Measurements from ENCODE around the gene MRPL55. TPM values are rescaled to one million over a fixed set of nuclear protein-coding genes. Genes with fewer than 3 reads are reported as not detected.

The MRPL55 gene
- total and polyA plus RNA-seq, 2 experiments from 2014 or later, result 92.4 to 172 TPM

GRCh38 chr1:228064741-228065542, 44.2 kb downstream of the MRPL55 start:
- Histone ChIP-seq H3K4me1 (ENCODE audit: insufficient read depth) (peaks cover 5% of the 10 kb centered on the region; the same call in 1 of the 2 replicates), H3K27me3 (ENCODE audit: insufficient read depth) (peaks cover 97% of the 10 kb centered on the region), H3K36me3 (ENCODE audit: insufficient read depth) (no peaks in the 10 kb centered on the region), H4K20me1 (replicated peaks; ENCODE audit: insufficient read depth) (no peaks in the 10 kb centered on the region), H3K4me3 (no peak overlapping the region), H3K4me2 (no peak overlapping the region), H2AFZ (no peak overlapping the region), H3K9me2 (ENCODE audit: insufficient read depth) (no peaks in the 10 kb centered on the region), H3K27ac (ENCODE audit: low read depth) (no peak overlapping the region), H3F3A (replicated peaks; ENCODE audit: low read depth) (no peaks in the 10 kb centered on the region), H3K79me2 (replicated peaks; ENCODE audit: insufficient read depth) (no peaks in the 10 kb centered on the region)
- Mint-ChIP-seq H3K4me3 (no peak overlapping the region), H3K4me1 (peaks cover 5% of the 10 kb centered on the region), H3K27ac (no peak overlapping the region), H3K36me3 (ENCODE audit: low read depth) (peaks cover 4% of the 10 kb centered on the region; the same call in 1 of the 3 replicates), H3K27me3 (ENCODE audit: insufficient read depth, low read depth, poor library complexity) (peaks cover 65% of the 10 kb centered on the region), H3K9me3 (no peaks in the 10 kb centered on the region)
- ATAC-seq, result no peak
- DNase-seq (ENCODE audit: low spot score), result no peak
- TF ChIP-seq JUNB (IDR thresholded peaks at IDR 0.05; ENCODE audit: unreplicated experiment) (no peak), REST (IDR thresholded peaks at IDR 0.05; ENCODE audit: unreplicated experiment) (no peak), ZNF114 (CRISPR knock-in tag; IDR thresholded peaks at IDR 0.05) (no peak), ETS1 (IDR thresholded peaks at IDR 0.05) (no peak), EZH2 (IDR thresholded peaks at IDR 0.05; ENCODE audit: low read depth, unreplicated experiment) (no peak), NANOG (IDR thresholded peaks at IDR 0.05; ENCODE audit: borderline replicate concordance) (no peak), CREB1 (CRISPR knock-in tag; IDR thresholded peaks at IDR 0.05; ENCODE audit: low read depth) (no peak), EZH2phosphoT487 (IDR thresholded peaks at IDR 0.05; ENCODE audit: unreplicated experiment) (no peak), ZNF331 (CRISPR knock-in tag; IDR thresholded peaks at IDR 0.05; ENCODE audit: low read depth) (no peak), ZNF462 (CRISPR knock-in tag; IDR thresholded peaks at IDR 0.05) (no peak), POLR2AphosphoS5 (IDR thresholded peaks at IDR 0.05; ENCODE audit: low read depth) (no peak), STAT1 (IDR thresholded peaks at IDR 0.05; ENCODE audit: unreplicated experiment) (no peak), CTCF (conservative IDR thresholded peaks at IDR 0.05; ENCODE audit: low read depth in 2 of 2) (no peak)

All from GM23338 (cell line).